Effector memory CD4-positive, alpha-beta T cell (primary cell): Measurements from ENCODE around the gene TXNDC16.

Source experiments
- DNase-seq, 3 donors: peaks; one replicate each; pipeline ENCODE4 v3.0.0-alpha.2; 2020
- H3K27ac ChIP-seq: 2 replicates; pipeline ENCODE4 v1.7.0; 2013; ENCODE audit warnings: mild to moderate bottlenecking, low read length, moderate library complexity; ENCODE audit not compliant: insufficient read depth, poor library complexity, severe bottlenecking
- H3K27me3 ChIP-seq: replicated peaks from 2 replicates; pipeline ENCODE4 v1.7.0; 2013; ENCODE audit warnings: mild to moderate bottlenecking, low read length; ENCODE audit not compliant: insufficient read depth, control insufficient read depth, poor library complexity, severe bottlenecking
- H3K36me3 ChIP-seq: 2 replicates; pipeline ENCODE4 v1.7.0; 2013; ENCODE audit warnings: mild to moderate bottlenecking, low read length, moderate library complexity; ENCODE audit not compliant: control insufficient read depth, insufficient read depth
- H3K4me1 ChIP-seq: 2 replicates; pipeline ENCODE4 v1.7.0; 2013; ENCODE audit warnings: low read length, mild to moderate bottlenecking; ENCODE audit not compliant: control insufficient read depth, insufficient read depth, poor library complexity, severe bottlenecking
- H3K4me3 ChIP-seq: 2 replicates; pipeline ENCODE4 v1.7.0; 2013; ENCODE audit warnings: low read length, low read depth, mild to moderate bottlenecking; ENCODE audit not compliant: insufficient read depth, poor library complexity, severe bottlenecking
- H3K9me3 ChIP-seq: 2 replicates; pipeline ENCODE4 v1.7.0; 2013; ENCODE audit warnings: mild to moderate bottlenecking, low read length, moderate library complexity; ENCODE audit not compliant: control insufficient read depth

The TXNDC16 gene

DNA sequence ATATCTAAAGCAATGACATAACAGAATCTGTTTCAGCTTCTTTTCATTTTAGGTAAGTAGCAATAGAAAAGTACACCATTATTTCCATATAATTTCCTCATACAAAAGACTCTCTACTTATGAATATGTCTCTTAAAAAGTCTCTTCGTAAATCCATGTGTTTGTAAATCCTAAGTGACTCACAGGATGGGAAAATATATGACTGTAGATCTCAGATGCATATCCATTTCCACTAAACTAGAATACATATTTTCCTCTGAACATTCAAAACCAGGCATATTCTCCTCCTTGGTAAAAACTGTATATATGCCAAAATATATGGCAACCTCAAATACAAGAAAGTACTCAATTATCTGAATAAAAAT lies 93.6 kb downstream of the TXNDC16 start:
- no peaks in the 10 kb centered on the region for H3K4me1 ChIP-seq
- H3K4me3 ChIP-seq, result no peak overlapping the region
- H3K27ac ChIP-seq, result no peak overlapping the region
- DNase-seq, result no peak
- H3K27me3 ChIP-seq, result no peaks in the 10 kb centered on the region
- peaks cover 10% of the 10 kb centered on the region for H3K9me3 ChIP-seq
- H3K36me3 ChIP-seq, result no peaks in the 10 kb centered on the region

DNA sequence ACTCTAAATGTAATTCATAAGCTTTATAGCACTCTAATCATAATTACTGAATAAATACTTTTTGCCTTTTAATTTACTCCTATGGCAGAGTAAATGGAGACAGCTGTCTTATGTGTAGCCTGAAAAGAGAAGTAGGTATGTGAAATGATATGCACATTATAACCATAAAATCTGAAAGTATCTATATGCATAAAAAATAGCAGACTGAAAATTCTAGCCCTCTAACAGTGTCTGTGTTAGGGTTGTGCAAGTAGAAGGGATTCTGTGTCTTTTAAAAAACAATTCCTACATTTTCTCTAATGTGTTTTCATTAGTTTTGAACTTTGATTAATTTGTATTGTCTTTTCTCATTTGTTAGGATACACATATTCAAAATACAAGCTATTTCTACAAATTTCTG lies 94.9 kb downstream of the TXNDC16 start:
- no peaks in the 10 kb centered on the region for H3K4me1 ChIP-seq
- no peaks in the 10 kb centered on the region for H3K27me3 ChIP-seq
- no peak overlapping the region for H3K27ac ChIP-seq
- H3K4me3 ChIP-seq, result no peak overlapping the region
- DNase-seq, result no peak
- no peaks in the 10 kb centered on the region for H3K36me3 ChIP-seq
- H3K9me3 ChIP-seq, result peaks cover 6% of the 10 kb centered on the region

DNA sequence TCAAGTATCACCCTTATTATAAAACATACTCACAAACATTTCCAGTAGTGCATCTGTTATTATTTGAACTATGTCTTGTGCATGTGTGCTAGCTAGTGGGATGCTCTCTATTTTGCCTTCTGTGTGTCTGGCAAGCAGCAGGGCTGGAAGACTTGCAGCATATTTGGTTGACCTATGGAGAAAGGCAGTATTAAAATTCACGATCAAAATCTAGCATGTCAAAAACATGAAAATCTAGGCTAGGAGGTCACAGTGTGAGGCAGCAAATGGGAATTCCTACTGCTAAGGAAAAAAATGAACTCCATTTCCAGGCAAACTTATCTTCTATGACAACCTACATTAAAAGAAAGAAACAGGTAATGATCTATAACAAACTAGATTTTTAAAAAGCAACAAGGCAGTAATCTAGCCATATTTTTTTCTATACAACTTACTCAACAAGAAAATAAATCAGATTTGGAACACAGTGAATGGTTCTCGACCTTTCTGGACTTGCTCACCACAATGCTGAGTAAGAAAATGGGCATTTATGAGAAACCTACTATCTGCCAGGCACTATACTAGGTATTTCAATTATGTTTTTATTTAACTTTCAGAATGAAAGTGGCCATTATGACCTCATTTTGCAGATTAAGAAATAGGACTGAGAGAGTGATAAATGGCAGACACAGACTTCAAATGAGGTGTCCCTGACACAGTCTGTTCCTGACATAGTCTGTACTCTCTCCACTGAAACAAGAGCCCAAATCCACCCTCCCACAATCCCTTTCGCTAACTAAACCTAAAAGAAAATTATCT lies 96.8 kb downstream of the TXNDC16 start:
- Histone ChIP-seq H3K9me3 (no peaks in the 10 kb centered on the region), H3K27ac (no peak overlapping the region)
- DNase-seq, result no peak

DNA sequence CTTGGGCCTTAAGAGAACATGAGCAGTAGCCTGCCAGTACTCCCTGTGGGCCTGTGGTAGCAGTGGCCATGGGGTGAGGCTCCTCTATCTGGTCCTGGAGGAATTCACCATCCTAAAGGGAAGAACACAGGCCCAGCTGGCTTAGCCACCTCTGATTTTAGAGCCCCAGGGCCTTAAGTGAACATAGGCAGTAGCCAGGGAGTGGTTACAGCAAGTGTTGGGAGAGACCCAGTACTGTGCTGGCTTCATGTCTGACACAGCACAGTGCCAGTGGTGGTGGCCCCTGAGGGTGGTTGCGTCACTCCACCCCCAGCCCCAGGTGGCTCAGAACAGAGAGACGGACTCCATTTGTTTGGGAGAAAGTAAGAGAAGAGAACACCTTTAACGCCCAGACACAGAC lies 105.1 kb downstream of the TXNDC16 start:
- Histone ChIP-seq H3K36me3 (no peaks in the 10 kb centered on the region), H3K27me3 (no peaks in the 10 kb centered on the region), H3K9me3 (no peaks in the 10 kb centered on the region)

More for the DNA sequence above, 96.8 kb downstream of the TXNDC16 start:
- Histone ChIP-seq H3K36me3 (no peaks in the 10 kb centered on the region), H3K4me3 (no peak overlapping the region), H3K27me3 (no peaks in the 10 kb centered on the region), H3K4me1 (no peaks in the 10 kb centered on the region)

DNA sequence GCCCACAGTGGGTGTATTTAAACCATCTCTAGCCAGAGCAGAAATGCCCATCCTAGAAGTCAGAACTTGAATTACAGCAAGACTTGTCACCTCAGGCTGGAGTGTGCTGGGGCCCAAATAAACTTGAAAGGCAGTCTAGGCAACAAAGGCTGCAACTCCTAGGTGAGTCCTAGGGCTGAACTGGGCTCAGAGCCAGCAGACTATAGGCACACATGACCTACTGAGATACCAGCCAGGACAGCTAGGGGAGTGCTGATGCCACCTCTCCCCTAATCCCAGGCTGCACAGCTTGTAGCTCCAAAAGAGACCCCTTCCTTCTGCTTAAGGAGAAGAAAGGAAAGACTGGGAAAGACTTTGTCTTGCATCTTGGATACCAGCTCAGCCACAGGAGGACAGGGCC lies 106.0 kb downstream of the TXNDC16 start:
- no peak overlapping the region for H3K4me3 ChIP-seq

More for the DNA sequence above, 105.1 kb downstream of the TXNDC16 start:
- H3K4me3 ChIP-seq, result no peak overlapping the region
- no peaks in the 10 kb centered on the region for H3K4me1 ChIP-seq
- H3K27ac ChIP-seq, result no peak overlapping the region
- no peak for DNase-seq

DNA sequence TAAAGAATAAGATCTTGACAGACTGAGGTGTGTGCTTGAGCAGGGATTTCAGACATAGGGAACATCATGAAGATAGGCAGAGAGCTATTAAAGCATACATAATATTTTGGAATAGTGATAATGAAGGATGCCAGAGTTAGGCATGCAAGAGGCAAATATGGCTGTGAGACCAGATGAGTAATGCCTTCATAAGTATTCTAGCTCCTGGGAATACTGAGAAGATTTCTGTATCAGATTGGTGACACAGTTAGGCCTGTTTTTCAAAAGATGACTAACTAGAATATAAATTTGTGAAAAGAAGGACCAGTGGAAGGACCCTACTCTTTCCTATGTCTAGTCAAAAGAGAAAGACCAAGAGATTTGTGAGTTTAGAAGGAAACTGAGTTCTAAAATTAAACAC lies 108.8 kb downstream of the TXNDC16 start:
- no peak for DNase-seq
- Histone ChIP-seq H3K27ac (no peak overlapping the region), H3K4me3 (no peak overlapping the region), H3K9me3 (no peaks in the 10 kb centered on the region), H3K27me3 (no peaks in the 10 kb centered on the region), H3K4me1 (no peaks in the 10 kb centered on the region), H3K36me3 (no peaks in the 10 kb centered on the region)

More for the DNA sequence above, 106.0 kb downstream of the TXNDC16 start:
- H3K36me3 ChIP-seq, result no peaks in the 10 kb centered on the region
- H3K27me3 ChIP-seq, result no peaks in the 10 kb centered on the region
- H3K9me3 ChIP-seq, result no peaks in the 10 kb centered on the region
- no peak overlapping the region for H3K27ac ChIP-seq
- DNase-seq, result no peak
- no peaks in the 10 kb centered on the region for H3K4me1 ChIP-seq

DNA sequence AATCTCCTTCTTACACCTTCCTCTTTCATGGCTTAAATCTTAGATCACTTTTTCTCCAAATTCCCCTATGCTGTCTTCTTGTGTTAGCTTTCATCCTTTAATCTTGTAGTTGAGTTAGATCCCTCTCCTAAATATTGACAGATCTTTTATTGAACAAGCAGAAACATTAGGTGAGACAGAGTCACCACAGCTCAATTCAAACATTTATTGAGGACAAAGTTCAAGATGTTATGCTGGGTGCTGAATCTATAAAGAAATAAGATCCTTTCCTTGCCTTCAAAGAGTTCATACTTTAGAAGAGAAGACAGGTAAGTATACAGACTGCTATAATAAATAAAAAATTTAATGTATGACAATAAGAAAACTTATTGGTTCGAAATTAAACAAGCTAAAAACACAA lies 109.7 kb downstream of the TXNDC16 start:
- no peak for DNase-seq
- Histone ChIP-seq H3K4me3 (no peak overlapping the region), H3K36me3 (no peaks in the 10 kb centered on the region), H3K4me1 (no peaks in the 10 kb centered on the region), H3K27ac (no peak overlapping the region), H3K27me3 (no peaks in the 10 kb centered on the region), H3K9me3 (no peaks in the 10 kb centered on the region)

DNA sequence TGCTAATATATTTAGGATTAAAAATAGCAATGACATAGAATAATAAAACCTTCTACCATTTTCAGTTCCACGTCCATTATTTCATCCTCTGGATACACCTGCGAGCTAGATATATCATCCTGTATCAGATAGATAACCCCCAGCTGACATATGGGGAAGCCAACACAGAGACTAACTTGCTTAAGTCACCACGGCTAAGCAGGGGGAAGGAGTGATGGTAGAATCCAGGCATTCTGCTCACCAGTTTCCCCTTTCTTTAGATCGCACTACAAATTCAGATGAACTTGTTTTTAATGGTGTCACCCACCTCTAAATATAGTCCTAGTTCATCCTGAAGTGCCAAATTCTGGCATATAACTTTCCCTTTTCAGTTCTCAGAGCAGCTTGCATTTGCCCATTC lies 110.1 kb downstream of the TXNDC16 start:
- Histone ChIP-seq H3K27ac (no peak overlapping the region), H3K4me3 (no peak overlapping the region), H3K9me3 (no peaks in the 10 kb centered on the region), H3K27me3 (no peaks in the 10 kb centered on the region), H3K4me1 (no peaks in the 10 kb centered on the region), H3K36me3 (no peaks in the 10 kb centered on the region)
- no peak for DNase-seq

DNA sequence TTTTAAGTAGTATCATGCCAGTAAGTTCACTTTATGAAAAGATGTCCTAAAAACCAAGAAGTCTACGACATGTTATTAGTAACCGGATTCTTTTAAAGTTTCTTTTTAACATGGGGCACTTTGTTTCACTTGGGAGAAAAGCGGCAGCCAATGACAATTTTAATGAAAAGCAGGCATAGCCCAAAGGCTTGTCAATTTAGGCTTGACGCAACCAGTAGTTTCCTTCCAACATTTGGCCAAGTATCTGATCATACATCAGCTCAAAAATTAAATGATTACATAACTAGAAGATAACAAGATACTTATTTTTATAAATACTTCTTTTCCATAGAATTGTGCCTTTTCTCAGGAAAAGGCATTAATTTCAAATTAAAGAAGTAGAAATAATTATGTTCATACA lies 112.8 kb downstream of the TXNDC16 start:
- H3K9me3 ChIP-seq, result no peaks in the 10 kb centered on the region
- no peak overlapping the region for H3K4me3 ChIP-seq
- H3K36me3 ChIP-seq, result no peaks in the 10 kb centered on the region
- H3K27ac ChIP-seq, result no peak overlapping the region
- H3K27me3 ChIP-seq, result no peaks in the 10 kb centered on the region
- DNase-seq, result no peak
- H3K4me1 ChIP-seq, result no peaks in the 10 kb centered on the region

DNA sequence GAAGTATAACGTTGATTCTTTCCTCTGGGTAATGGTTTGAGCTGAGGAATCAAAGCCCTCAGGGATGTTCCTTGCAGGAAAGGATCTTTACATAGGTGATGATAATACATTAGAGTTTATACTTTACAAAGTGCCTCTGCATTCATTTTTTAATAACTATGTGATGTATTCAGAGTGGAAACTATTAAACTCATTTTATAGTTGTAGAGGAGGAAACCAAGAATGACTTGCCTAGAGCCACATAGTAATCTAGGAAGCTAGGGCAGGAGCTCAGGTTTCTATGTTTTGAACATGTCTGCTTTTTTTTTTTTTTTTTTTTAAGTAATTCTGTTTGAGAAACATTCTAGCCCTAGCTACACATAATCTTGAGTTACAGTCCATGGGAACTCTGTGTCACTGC lies 117.3 kb downstream of the TXNDC16 start:
- Histone ChIP-seq H3K27me3 (no peaks in the 10 kb centered on the region), H3K9me3 (no peaks in the 10 kb centered on the region), H3K4me3 (no peak overlapping the region), H3K4me1 (no peaks in the 10 kb centered on the region), H3K36me3 (no peaks in the 10 kb centered on the region), H3K27ac (no peak overlapping the region)
- no peak for DNase-seq
